Testis (tissue), 3 donors: ENCODE data around the gene OOSP2. TPM values are rescaled to one million over a fixed set of nuclear protein-coding genes. Genes with fewer than 3 reads are reported as not detected.
"Not testable (repeated sequence)": the region's sequence is repeated elsewhere in the genome, so short reads cannot be mapped to it uniquely, and the experiment has no call there.

Source experiments
- DNase-seq: peaks from one replicate; pipeline ENCODE4 v3.0.0-alpha.2; 2019
- H3K27ac ChIP-seq, 2 donors: fragments of 200-600 bp; sonication (generic); one replicate each; pipeline ENCODE4 v1.5.1; 2019
- H3K27me3 ChIP-seq: fragments of 200-600 bp; sonication (generic); one replicate; pipeline ENCODE4 v1.5.1; 2019
- H3K36me3 ChIP-seq: fragments of 200-600 bp; sonication (generic); one replicate; pipeline ENCODE4 v1.5.1; 2017; ENCODE audit warnings: low read depth; ENCODE audit errors: missing control alignments
- H3K4me1 ChIP-seq: fragments of 200-600 bp; sonication (generic); one replicate; pipeline ENCODE4 v1.5.1; 2019
- H3K4me3 ChIP-seq, 2 donors: fragments of 200-600 bp; sonication (generic); one replicate each; pipeline ENCODE4 v1.5.1; 2017 to 2019
- H3K9me3 ChIP-seq: fragments of 200-600 bp; sonication (generic); one replicate; pipeline ENCODE4 v1.5.1; 2017
- POLR2A ChIP-seq: fragments of 450-650 bp; IDR thresholded peaks from one replicate; pipeline ENCODE4 v1.6.1; 2017; ENCODE audit warnings: antibody characterized with exemption, mild to moderate bottlenecking, moderate library complexity
- WGBS, 2 donors: methylation state at CpG; one replicate each; pipeline ENCODE4 v1.1.5; 2018; 5-methylcytosine and 5-hydroxymethylcytosine counted together
- intact Hi-C: fragments of 100-400 bp; cut with DNase I; formaldehyde crosslinking; loops from one replicate; pipeline ENCODE4 v1.15.1; 2023; ENCODE audit warnings: low total_unique reads
- polyA plus RNA-seq: library from polyadenylated mRNA; stranded (reverse); fragments of 350-450 nt; fragmentation: Illumina TruSeq; extraction: RNeasy Lipid Tissue Mini Kit (QIAGEN cat#74804); gene quantifications from one replicate; pipeline ENCODE4 v1.2.3, GENCODE V29; 2014; ENCODE audit warnings: low read depth, low replicate concordance; ENCODE audit not compliant: insufficient read depth
- total RNA-seq, 2 donors: library from RNA; depleted of rRNA; stranded (reverse); fragments of >200 nt; gene quantifications; one replicate each; pipeline ENCODE4 v1.2.3, GENCODE V29; 2016
- TF ChIP-seq, protein P1 (sequence below), 3 experiments: fragments of 450-650 bp in 2 of 3; fragments of 200-600 bp in 1 of 3; sonication (generic) in 1 of 3; IDR thresholded peaks; one replicate each; pipeline ENCODE4 v1.5.1; 2016 to 2019; ENCODE audit warnings: antibody characterized with exemption in 3 of 3, mild to moderate bottlenecking in 2 of 3, moderate library complexity in 1 of 3

The OOSP2 gene
- total and polyA plus RNA-seq, 3 donors from 2014 or later, result 41.9 to 73.2 (median 50.2) TPM

DNA sequence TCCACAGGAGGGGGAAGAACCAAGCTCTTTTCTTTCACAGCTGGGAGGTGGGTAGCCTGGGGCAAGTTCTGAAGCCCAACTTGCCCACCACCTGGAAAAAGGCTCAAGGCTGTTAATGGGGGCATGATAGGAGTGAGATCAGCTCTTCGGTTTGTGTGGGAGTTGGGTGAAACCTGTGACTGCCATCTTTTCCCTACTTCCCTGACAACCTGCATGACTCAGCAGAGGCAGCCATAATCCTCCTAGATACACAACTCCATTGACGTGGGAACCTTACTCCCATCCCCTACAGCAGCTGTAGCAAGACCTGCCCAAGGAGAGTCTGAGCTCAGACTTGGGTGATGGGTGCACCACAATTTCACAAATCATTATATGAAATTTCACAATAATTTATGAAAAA lies 36.5 kb upstream of the OOSP2 start:
- TF ChIP-seq, protein P1, sequence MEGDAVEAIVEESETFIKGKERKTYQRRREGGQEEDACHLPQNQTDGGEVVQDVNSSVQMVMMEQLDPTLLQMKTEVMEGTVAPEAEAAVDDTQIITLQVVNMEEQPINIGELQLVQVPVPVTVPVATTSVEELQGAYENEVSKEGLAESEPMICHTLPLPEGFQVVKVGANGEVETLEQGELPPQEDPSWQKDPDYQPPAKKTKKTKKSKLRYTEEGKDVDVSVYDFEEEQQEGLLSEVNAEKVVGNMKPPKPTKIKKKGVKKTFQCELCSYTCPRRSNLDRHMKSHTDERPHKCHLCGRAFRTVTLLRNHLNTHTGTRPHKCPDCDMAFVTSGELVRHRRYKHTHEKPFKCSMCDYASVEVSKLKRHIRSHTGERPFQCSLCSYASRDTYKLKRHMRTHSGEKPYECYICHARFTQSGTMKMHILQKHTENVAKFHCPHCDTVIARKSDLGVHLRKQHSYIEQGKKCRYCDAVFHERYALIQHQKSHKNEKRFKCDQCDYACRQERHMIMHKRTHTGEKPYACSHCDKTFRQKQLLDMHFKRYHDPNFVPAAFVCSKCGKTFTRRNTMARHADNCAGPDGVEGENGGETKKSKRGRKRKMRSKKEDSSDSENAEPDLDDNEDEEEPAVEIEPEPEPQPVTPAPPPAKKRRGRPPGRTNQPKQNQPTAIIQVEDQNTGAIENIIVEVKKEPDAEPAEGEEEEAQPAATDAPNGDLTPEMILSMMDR (IDR thresholded peaks at IDR 0.05), result no peak
- TF ChIP-seq POLR2A, result no peak
- Histone ChIP-seq H3K36me3 (no peaks in the 10 kb centered on the region), H3K27ac (no peak overlapping the region), H3K4me3 (no peak overlapping the region), H3K4me1 (no peaks in the 10 kb centered on the region), H3K9me3 (no peaks in the 10 kb centered on the region), H3K27me3 (no peaks in the 10 kb centered on the region)
- 78 to 83% methylated on average over 2 of the region's 2 CpGs for WGBS, 2 donors
- intact Hi-C loops, result no loop called here
- DNase-seq, result no peak

DNA sequence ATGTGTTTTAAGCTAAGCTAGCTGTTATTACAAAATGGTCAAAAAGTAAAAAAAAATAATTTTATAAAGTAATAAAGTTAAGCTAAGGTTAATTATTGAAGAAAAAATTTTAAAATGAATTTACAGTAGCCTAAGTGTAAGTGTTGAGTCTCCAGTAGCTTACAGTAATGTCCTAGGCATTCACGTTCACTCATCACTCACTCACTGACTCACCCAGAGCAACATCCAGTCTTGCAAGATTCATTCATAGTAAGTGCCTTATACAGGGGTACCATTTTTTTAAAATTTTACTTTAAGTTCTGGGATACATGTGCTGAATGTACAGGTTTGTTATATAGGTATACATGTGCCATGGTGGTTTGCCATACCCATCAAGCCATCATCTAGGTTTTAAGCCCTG lies 34.8 kb upstream of the OOSP2 start:
- TF ChIP-seq POLR2A, result no peak
- no peak overlapping the region for H3K4me3 ChIP-seq
- no peaks in the 10 kb centered on the region for H3K9me3 ChIP-seq
- no peaks in the 10 kb centered on the region for H3K36me3 ChIP-seq
- intact Hi-C loops, result no loop called here
- H3K27me3 ChIP-seq, result no peaks in the 10 kb centered on the region
- H3K27ac ChIP-seq, result no peak overlapping the region
- 92 to 100% methylated on average over 1 of the region's 1 CpG for WGBS, 2 donors
- H3K4me1 ChIP-seq, result no peaks in the 10 kb centered on the region
- DNase-seq, result no peak

DNA sequence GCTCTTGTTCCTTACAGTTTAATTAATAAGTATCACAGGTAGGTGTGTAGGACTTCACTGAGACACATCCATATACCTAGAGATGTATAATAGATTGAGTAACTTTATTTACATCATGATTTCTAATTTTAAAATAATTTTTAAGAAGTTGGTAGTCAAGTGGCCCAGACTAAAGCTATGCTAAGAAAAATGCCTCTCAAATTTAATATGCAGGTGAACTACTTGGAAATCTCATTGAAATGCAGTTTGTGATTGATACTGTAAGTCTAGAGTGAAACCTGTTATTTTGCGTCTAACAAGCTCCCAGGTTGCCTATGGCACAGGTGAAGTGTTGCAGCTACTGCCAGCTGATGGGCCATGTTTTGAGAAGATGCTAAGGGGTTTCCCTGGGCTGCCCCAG lies 23.3 kb upstream of the OOSP2 start, which contains the start of gene OOSP4B:
Gene OOSP4B (plus strand): TSS at position 301 of the 400 bp plus-strand sequence.
- TF ChIP-seq, protein P1 (IDR thresholded peaks at IDR 0.05), result no peak
- TF ChIP-seq POLR2A, result no peak
- H3K27me3 ChIP-seq, result no peaks in the 10 kb centered on the region
- no peak for DNase-seq
- H3K36me3 ChIP-seq, result no peaks in the 10 kb centered on the region
- no peaks in the 10 kb centered on the region for H3K9me3 ChIP-seq
- no peak within 1 kb of the TSS for H3K27ac ChIP-seq
- intact Hi-C loops, result no loop called here
- H3K4me3 ChIP-seq, result no peak within 1 kb of the TSS
- no peaks in the 10 kb centered on the region for H3K4me1 ChIP-seq
- WGBS, 2 donors, result 94 to 100% methylated on average over 1 of the region's 1 CpG

DNA sequence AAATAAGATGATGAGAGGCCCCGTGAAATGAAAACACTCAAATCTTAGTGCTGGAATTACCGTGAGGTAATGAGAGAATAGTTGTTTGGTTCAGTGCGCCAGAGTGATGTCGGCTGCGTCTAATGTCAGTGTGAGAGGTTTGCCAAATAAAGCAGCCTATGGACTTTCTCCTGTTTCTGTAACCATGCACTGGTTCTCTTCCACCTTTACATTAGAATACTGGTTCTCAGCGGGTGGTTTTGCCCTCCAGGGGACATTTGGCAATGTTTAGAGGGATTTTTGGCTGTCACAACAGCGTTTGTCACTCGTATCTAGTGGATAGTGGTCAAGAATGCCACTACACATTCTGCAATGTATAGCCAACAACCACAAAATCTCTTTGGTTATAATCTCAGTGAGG lies 22.2 kb upstream of the OOSP2 start:
- H3K36me3 ChIP-seq, result no peaks in the 10 kb centered on the region
- 45 to 76% methylated on average over 8 of the region's 8 CpGs for WGBS, 2 donors
- H3K9me3 ChIP-seq, result no peaks in the 10 kb centered on the region
- no peak for TF ChIP-seq POLR2A
- TF ChIP-seq, protein P1 (IDR thresholded peaks at IDR 0.05), result no peak
- intact Hi-C loops, result no loop called here
- no peak overlapping the region for H3K27ac ChIP-seq
- H3K4me3 ChIP-seq, result no peak overlapping the region
- H3K27me3 ChIP-seq, result no peaks in the 10 kb centered on the region
- no peaks in the 10 kb centered on the region for H3K4me1 ChIP-seq
- DNase-seq, result no peak

DNA sequence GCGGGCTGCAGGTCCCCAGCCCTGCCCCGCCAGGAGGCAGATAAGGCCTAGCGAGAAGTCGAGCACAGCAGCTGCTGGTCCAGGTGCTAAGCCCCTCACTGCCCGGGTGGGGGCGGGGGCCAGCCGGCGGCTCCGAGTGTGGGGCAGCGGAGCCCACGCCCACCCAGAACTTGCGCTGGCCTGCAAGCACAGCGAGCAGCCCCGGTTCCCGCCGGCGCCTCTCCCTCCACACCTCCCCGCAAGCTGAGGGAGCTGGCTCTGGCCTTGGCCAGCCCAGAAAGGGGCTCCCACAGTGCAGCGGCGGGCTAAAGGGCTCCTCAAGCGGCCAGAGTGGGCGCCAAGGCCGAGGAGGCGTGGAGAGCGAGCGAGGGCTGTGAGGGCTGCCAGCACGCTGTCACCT lies 19.8 kb upstream of the OOSP2 start:
- H3K4me1 ChIP-seq, H3K27me3 ChIP-seq, DNase-seq, H3K27ac ChIP-seq, H3K9me3 ChIP-seq, H3K36me3 ChIP-seq, intact Hi-C loops: not testable (repeated sequence)
- WGBS, 2 donors, result 76 to 93% methylated on average over 6 to 8 of the region's 27 CpGs
- H3K4me3 ChIP-seq, result peak overlapping the region in 1 of 2 donors; percentile 52

DNA sequence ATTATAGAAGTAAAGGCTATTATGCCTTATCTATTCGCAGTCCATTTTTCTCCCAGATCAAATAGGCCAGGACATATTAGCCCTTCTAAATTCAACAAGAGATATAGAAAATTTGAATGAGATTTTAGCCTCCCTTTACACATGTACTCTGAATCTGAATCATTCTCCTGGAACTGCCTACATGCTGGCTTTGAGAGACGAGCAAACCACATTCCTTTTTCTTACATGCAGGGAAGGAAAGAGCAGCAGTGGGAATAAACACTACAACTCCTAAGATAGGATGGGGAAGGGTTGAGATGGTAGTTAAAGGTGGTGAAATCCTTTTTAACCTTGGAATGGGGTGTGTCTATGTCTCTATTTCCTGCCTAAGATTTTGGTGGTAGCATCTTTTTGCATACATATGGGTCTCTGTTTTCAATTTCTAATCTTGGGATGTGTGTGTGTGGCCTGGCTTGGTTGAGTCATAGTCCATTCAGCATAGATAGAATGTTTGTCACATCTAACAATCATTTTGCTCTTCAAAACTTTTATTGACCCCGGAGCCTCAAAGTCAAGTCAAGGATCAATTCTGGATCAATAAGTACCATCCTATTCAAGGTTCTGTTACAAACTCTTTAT lies 11.1 kb upstream of the OOSP2 start:
- intact Hi-C loops, result no loop called here
- H3K9me3 ChIP-seq, result no peaks in the 10 kb centered on the region
- WGBS, 2 donors, result 83 to 84% methylated on average over 3 of the region's 3 CpGs
- no peak overlapping the region for H3K4me3 ChIP-seq
- no peak overlapping the region for H3K27ac ChIP-seq
- H3K27me3 ChIP-seq, result no peaks in the 10 kb centered on the region
- DNase-seq, result no peak
- no peak for TF ChIP-seq POLR2A
- TF ChIP-seq, protein P1 (IDR thresholded peaks at IDR 0.05), result no peak
- no peaks in the 10 kb centered on the region for H3K36me3 ChIP-seq
- no peaks in the 10 kb centered on the region for H3K4me1 ChIP-seq

DNA sequence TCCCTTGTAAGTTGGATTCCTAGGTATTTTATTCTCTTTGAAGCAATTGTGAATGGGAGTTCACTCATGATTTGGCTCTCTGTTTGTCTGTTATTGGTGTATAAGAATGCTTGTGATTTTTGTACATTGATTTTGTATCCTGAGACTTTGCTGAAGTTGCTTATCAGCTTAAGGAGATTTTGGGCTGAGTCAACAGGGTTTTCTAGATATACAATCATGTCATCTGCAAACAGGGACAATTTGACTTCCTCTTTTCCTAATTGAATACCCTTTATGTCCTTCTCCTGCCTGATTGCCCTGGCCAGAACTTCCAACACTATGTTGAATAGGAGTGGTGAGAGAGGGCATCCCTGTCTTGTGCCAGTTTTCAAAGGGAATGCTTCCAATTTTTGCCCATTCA lies 10.2 kb downstream of the OOSP2 start:
- H3K4me1 ChIP-seq, H3K36me3 ChIP-seq, DNase-seq, H3K4me3 ChIP-seq, intact Hi-C loops, H3K27me3 ChIP-seq, H3K9me3 ChIP-seq, H3K27ac ChIP-seq: not testable (repeated sequence)

DNA sequence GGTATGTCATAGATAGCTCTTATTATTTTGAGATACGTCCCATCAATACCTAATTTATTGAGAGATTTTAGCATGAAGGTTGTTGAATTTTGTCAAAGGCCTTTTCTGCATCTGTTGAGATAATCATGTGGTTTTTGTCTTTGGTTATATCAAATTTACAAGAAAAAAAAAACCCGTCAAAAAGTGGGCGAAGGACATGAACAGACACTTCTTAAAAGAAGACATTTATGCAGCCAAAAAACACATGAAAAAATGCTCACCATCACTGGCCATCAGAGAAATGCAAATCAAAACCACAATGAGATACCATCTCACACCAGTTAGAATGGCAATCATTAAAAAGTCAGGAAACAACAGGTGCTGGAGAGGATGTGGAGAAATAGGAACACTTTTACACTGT lies 10.6 kb downstream of the OOSP2 start:
- intact Hi-C loops, DNase-seq, H3K27me3 ChIP-seq, H3K9me3 ChIP-seq, H3K36me3 ChIP-seq, H3K4me1 ChIP-seq, H3K4me3 ChIP-seq, H3K27ac ChIP-seq: not testable (repeated sequence)
- 33 to 76% methylated on average over 3 of the region's 3 CpGs for WGBS, 2 donors
